HCT116 (cell line): Measurements from ENCODE around the gene PPP1CB. TPM values are rescaled to one million over a fixed set of nuclear protein-coding genes. Genes with fewer than 3 reads are reported as not detected.

Experiments used
- ATAC-seq: fragments of 200-7000 bp; cut with Tn5 transposase; 2 replicates; pipeline ENCODE4 v1.9.1; 2020; ENCODE audit warnings: mild to moderate bottlenecking, moderate library complexity
- BruUV-seq: library from RNA; stranded (reverse); fragments of 400-500 nt; replicated peaks from 2 replicates; lab custom pipeline; 2021; lab: Mats Ljungman, UMichigan
- CTCF ChIA-PET: fragments of 300-600 bp; sonication (Branson Sonifier 250); formaldehyde crosslinking; loops from one replicate; lab custom pipeline; 2021; ENCODE audit warnings: antibody characterized with exemption; lab: Charles Lee
- POLR2A ChIA-PET: fragments of 300-600, 350-600 bp; sonication (Branson Sonifier 250); formaldehyde crosslinking; loops from one replicate; lab custom pipeline; 2021; ENCODE audit warnings: antibody characterized with exemption; lab: Charles Lee
- RAD21 ChIA-PET, 2 experiments: fragments of 300-600 bp; sonication (Branson Sonifier 250); formaldehyde crosslinking; loops; one replicate each; lab custom pipeline; 2023; ENCODE audit warnings: low total read pairs in 2 of 2; ENCODE audit not compliant: uncharacterized antibody in 2 of 2, unreplicated experiment in 2 of 2, low non-redundant PET in 1 of 2; lab: Charles Lee
- DNase-seq: peaks from one replicate; pipeline ENCODE4 v3.0.0-alpha.2; 2010; ENCODE audit warnings: low read depth, low spot score
- H2AFZ ChIP-seq: fragments of 200-600 bp; shearing (Covaris generic), sonication (generic); 2 replicates; pipeline ENCODE4 v1.6.1; 2017; ENCODE audit warnings: low read depth, mixed run types, mixed read lengths, antibody characterized with exemption, low read length; ENCODE audit not compliant: poor library complexity, severe bottlenecking
- H3K27ac ChIP-seq: 2 replicates; pipeline ENCODE4 v1.5.1; 2012; ENCODE audit warnings: low read depth, low read length
- H3K27me3 ChIP-seq: fragments of 200-600 bp; sonication (generic); 2 replicates; pipeline ENCODE4 v1.6.1; 2016; ENCODE audit warnings: mixed run types, low read length, mixed read lengths; ENCODE audit not compliant: insufficient read depth
- H3K36me3 ChIP-seq, 2 experiments: fragments of 200-500 bp in 1 of 2; fragments of 200-600 bp in 1 of 2; sonication (Bioruptor generic) in 1 of 2; sonication (generic) in 1 of 2; 2 replicates each; pipeline versions ENCODE4 v1.5.1 to v1.6.1; 2014 to 2016; ENCODE audit warnings: low read length in 2 of 2, inconsistent platforms in 1 of 2, mixed read lengths in 1 of 2, mixed run types in 1 of 2; ENCODE audit not compliant: insufficient read depth in 2 of 2, control insufficient read depth in 1 of 2
- H3K4me1 ChIP-seq, 2 experiments: fragments of 200-600 bp in 1 of 2; sonication (generic) in 1 of 2; 2 replicates each; pipeline versions ENCODE4 v1.5.1 to v1.6.1; 2012 to 2017; ENCODE audit warnings: low read length in 2 of 2, inconsistent platforms in 1 of 2, mild to moderate bottlenecking in 1 of 2, mixed read lengths in 1 of 2, mixed run types in 1 of 2, moderate library complexity in 1 of 2; ENCODE audit not compliant: insufficient read depth in 2 of 2, control insufficient read depth in 1 of 2
- H3K4me2 ChIP-seq: fragments of 200-600 bp; sonication (generic); 2 replicates; pipeline ENCODE4 v1.6.1; 2017; ENCODE audit warnings: mixed run types, low read length, mixed read lengths
- H3K4me3 ChIP-seq, 2 experiments: fragments of 200-600 bp in 1 of 2; sonication (generic) in 1 of 2; replicated peaks in 1 of 2; 2 replicates each; pipeline ENCODE4 v1.5.1; 2011 to 2016; ENCODE audit warnings: low read length in 2 of 2, control low read depth in 1 of 2, low read depth in 1 of 2, mild to moderate bottlenecking in 1 of 2, mixed read lengths in 1 of 2, mixed run types in 1 of 2
- H3K79me2 ChIP-seq: fragments of 200-600 bp; sonication (generic); 2 replicates; pipeline ENCODE4 v1.6.1; 2017; ENCODE audit warnings: mild to moderate bottlenecking, mixed run types, low read length, moderate library complexity, mixed read lengths; ENCODE audit not compliant: insufficient read depth
- H3K9ac ChIP-seq: fragments of 200-600 bp; sonication (generic); 2 replicates; pipeline ENCODE4 v1.6.1; 2016; ENCODE audit warnings: low read length, mixed read lengths
- H3K9me2 ChIP-seq: fragments of 200-600 bp; sonication (generic), shearing (Covaris generic); 2 replicates; pipeline ENCODE4 v1.6.1; 2017; ENCODE audit warnings: mixed run types, mild to moderate bottlenecking, moderate library complexity; ENCODE audit not compliant: insufficient read depth
- H3K9me3 ChIP-seq, 2 experiments: fragments of 200-500 bp in 1 of 2; fragments of 200-600 bp in 1 of 2; sonication (Bioruptor generic) in 1 of 2; sonication (generic) in 1 of 2; 2 replicates each; pipeline ENCODE4 v1.6.1; 2014 to 2017; ENCODE audit warnings: low read length in 2 of 2, mixed read lengths in 2 of 2, inconsistent platforms in 1 of 2, low read depth in 1 of 2, mild to moderate bottlenecking in 1 of 2, mixed run types in 1 of 2, moderate library complexity in 1 of 2; ENCODE audit not compliant: control insufficient read depth in 1 of 2, insufficient read depth in 1 of 2
- H4K20me1 ChIP-seq: fragments of 200-600 bp; sonication (generic), shearing (Covaris generic); 2 replicates; pipeline ENCODE4 v1.6.1; 2017; ENCODE audit warnings: mixed run types, mild to moderate bottlenecking, moderate library complexity; ENCODE audit not compliant: insufficient read depth
- CBX3 ChIP-seq: IDR thresholded peaks from 2 replicates; pipeline ENCODE4 v1.6.1; 2012; ENCODE audit warnings: low read depth
- CEBPB ChIP-seq: IDR thresholded peaks from 2 replicates; pipeline ENCODE4 v1.6.1; 2012; ENCODE audit warnings: low read depth
- CTCF ChIP-seq, 3 experiments: fragments of 200-600 bp in 1 of 3; sonication (generic) in 1 of 3; IDR thresholded peaks in 2 of 3; conservative IDR thresholded peaks in 1 of 3; 2 replicates each; pipeline ENCODE4 v1.5.1; 2012 to 2017; ENCODE audit warnings: low read depth in 2 of 3, low read length in 2 of 3, antibody characterized with exemption in 1 of 3, borderline replicate concordance in 1 of 3, control low read depth in 1 of 3, mild to moderate bottlenecking in 1 of 3, mixed read lengths in 1 of 3, mixed run types in 1 of 3, moderate library complexity in 1 of 3; ENCODE audit not compliant: insufficient read depth in 1 of 3
- ELF1 ChIP-seq: IDR thresholded peaks from 2 replicates; pipeline ENCODE4 v1.6.1; 2012; ENCODE audit warnings: low read depth, borderline replicate concordance
- EZH2 ChIP-seq: fragments of 200-600 bp; sonication (generic); IDR thresholded peaks from 2 replicates; pipeline ENCODE4 v1.6.1; 2017; ENCODE audit warnings: antibody characterized with exemption, mixed run types
- EZH2phosphoT487 ChIP-seq: fragments of 200-600 bp; IDR thresholded peaks from 2 replicates; pipeline ENCODE4 v1.6.1; 2018; ENCODE audit warnings: antibody characterized with exemption, borderline replicate concordance
- FOSL1 ChIP-seq: IDR thresholded peaks from 2 replicates; pipeline ENCODE4 v1.6.1; 2012; ENCODE audit warnings: low read depth
- MAX ChIP-seq: IDR thresholded peaks from 2 replicates; pipeline ENCODE4 v1.6.1; 2012
- POLR2A ChIP-seq: IDR thresholded peaks from 2 replicates; pipeline ENCODE4 v1.7.0; 2011; ENCODE audit warnings: borderline replicate concordance; ENCODE audit not compliant: insufficient read depth, insufficient read length; ENCODE audit errors: extremely low read depth
- RAD21 ChIP-seq: IDR thresholded peaks from 2 replicates; pipeline ENCODE4 v1.6.1; 2012; ENCODE audit warnings: low read depth, mild to moderate bottlenecking
- REST ChIP-seq: IDR thresholded peaks from 2 replicates; pipeline ENCODE4 v1.6.1; 2012; ENCODE audit warnings: low read depth
- SP1 ChIP-seq: IDR thresholded peaks from 2 replicates; pipeline ENCODE4 v1.6.1; 2012; ENCODE audit warnings: low read depth
- SRF ChIP-seq: IDR thresholded peaks from 2 replicates; pipeline ENCODE4 v1.6.1; 2012; ENCODE audit warnings: low read depth
- TCF7L2 ChIP-seq: IDR thresholded peaks from 2 replicates; pipeline ENCODE4 v1.7.0; 2011; ENCODE audit warnings: borderline replicate concordance, inconsistent platforms; ENCODE audit not compliant: insufficient read depth, insufficient read length; ENCODE audit errors: extremely low read depth
- ZBTB33 ChIP-seq: IDR thresholded peaks from 2 replicates; pipeline ENCODE4 v1.6.1; 2011; ENCODE audit warnings: mild to moderate bottlenecking, low read length, moderate library complexity; ENCODE audit not compliant: insufficient replicate concordance; ENCODE audit errors: extremely low read depth
- ZFX ChIP-seq: fragments of 450-650 bp; IDR thresholded peaks from 2 replicates; pipeline ENCODE4 v1.6.1; 2017
- intact Hi-C: fragments of 100-400 bp; cut with micrococcal nuclease; formaldehyde crosslinking; loops from 2 replicates; pipeline ENCODE4 v1.10.0; 2022
- total RNA-seq: library from RNA; stranded (reverse); gene quantifications from one replicate; pipeline ENCODE4 v1.2.1, GENCODE V29; 2021; ENCODE audit not compliant: unreplicated experiment

PPP1CB gene
- total RNA-seq, 1 experiment from 2014 or later = 174 TPM

GRCh38 chr2:28758459-28758858, 6.8 kb downstream of the PPP1CB start:
- no peaks in the 10 kb centered on the region for H3K9me3 ChIP-seq
- RAD21 ChIA-PET = no interaction called here
- BruUV-seq = no TSS peak
- no peak overlapping the region for H3K4me3 ChIP-seq
- no peak overlapping the region for H3K4me2 ChIP-seq
- peaks cover 98% of the 10 kb centered on the region for H3K79me2 ChIP-seq
- no peak overlapping the region for H2AFZ ChIP-seq
- CTCF ChIA-PET = no interaction called here
- H3K9me2 ChIP-seq = no peaks in the 10 kb centered on the region
- peaks cover 42% of the 10 kb centered on the region for H4K20me1 ChIP-seq
- TF ChIP-seq CBX3 (no peak), SP1 (no peak), EZH2 (no peak), ELF1 (no peak), ZBTB33 (no peak), SRF (no peak), REST (no peak), ZFX (no peak), EZH2phosphoT487 (no peak), POLR2A (no peak), FOSL1 (no peak), CEBPB (no peak), MAX (no peak), CTCF (IDR thresholded peaks at IDR 0.05 in 2 of 3, conservative IDR thresholded peaks at IDR 0.05 in 1 of 3; ENCODE audit: borderline replicate concordance in 1 of 3, insufficient read depth in 1 of 3, low read depth in 2 of 3, low read length in 2 of 3) (no peak), RAD21 (no peak), TCF7L2 (no peak)
- no peak overlapping the region for H3K27ac ChIP-seq
- no peak overlapping the region for H3K9ac ChIP-seq
- intact Hi-C loops = no loop called here
- H3K36me3 ChIP-seq = peaks cover 0 to 7% of the 10 kb centered on the region in 2 experiments; a peak in 1 of 4 replicates
- H3K4me1 ChIP-seq = peaks cover 0 to 6% of the 10 kb centered on the region in 2 experiments; a peak in 2 of 4 replicates
- no peaks in the 10 kb centered on the region for H3K27me3 ChIP-seq
- no peak for ATAC-seq
- POLR2A ChIA-PET = no interaction called here
- DNase-seq = no peak
